ACC112 (cell line): ENCODE results near the gene FGD5.

Source experiments
- H2AFZ ChIP-seq: fragments of 200-600 bp; sonication (generic); one replicate; pipeline ENCODE4 v1.6.0; 2017; ENCODE audit warnings: antibody characterized with exemption, low read length; ENCODE audit not compliant: unreplicated experiment
- H3K27ac ChIP-seq: fragments of 200-600 bp; sonication (generic); 2 replicates; pipeline ENCODE4 v1.5.1; 2014; ENCODE audit warnings: low read depth, mild to moderate bottlenecking, antibody characterized with exemption, low read length, moderate library complexity
- H3K27me3 ChIP-seq: fragments of 200-600 bp; sonication (generic); 2 replicates; pipeline ENCODE4 v1.6.1; 2014; ENCODE audit warnings: mild to moderate bottlenecking, antibody characterized with exemption, low read length, moderate library complexity, mixed read lengths; ENCODE audit not compliant: insufficient read depth
- H3K36me3 ChIP-seq: fragments of 200-600 bp; sonication (generic); 2 replicates; pipeline ENCODE4 v1.6.1; 2016; ENCODE audit warnings: mild to moderate bottlenecking, antibody characterized with exemption, low read length, moderate library complexity, mixed read lengths; ENCODE audit not compliant: insufficient read depth
- H3K4me1 ChIP-seq: fragments of 200-600 bp; sonication (generic); one replicate; pipeline ENCODE4 v1.6.1; 2016; ENCODE audit warnings: low read length, mixed read lengths; ENCODE audit not compliant: insufficient read depth, unreplicated experiment, control insufficient read depth
- H3K4me3 ChIP-seq: fragments of 200-600 bp; sonication (generic); 2 replicates; pipeline ENCODE4 v1.5.1; 2014; ENCODE audit warnings: mild to moderate bottlenecking, low read depth, low read length
- H3K79me2 ChIP-seq: fragments of 200-600 bp; sonication (generic); one replicate; pipeline ENCODE4 v1.6.0; 2016; ENCODE audit warnings: low read length; ENCODE audit not compliant: control insufficient read depth, unreplicated experiment, insufficient read depth

The FGD5 gene, protein sequence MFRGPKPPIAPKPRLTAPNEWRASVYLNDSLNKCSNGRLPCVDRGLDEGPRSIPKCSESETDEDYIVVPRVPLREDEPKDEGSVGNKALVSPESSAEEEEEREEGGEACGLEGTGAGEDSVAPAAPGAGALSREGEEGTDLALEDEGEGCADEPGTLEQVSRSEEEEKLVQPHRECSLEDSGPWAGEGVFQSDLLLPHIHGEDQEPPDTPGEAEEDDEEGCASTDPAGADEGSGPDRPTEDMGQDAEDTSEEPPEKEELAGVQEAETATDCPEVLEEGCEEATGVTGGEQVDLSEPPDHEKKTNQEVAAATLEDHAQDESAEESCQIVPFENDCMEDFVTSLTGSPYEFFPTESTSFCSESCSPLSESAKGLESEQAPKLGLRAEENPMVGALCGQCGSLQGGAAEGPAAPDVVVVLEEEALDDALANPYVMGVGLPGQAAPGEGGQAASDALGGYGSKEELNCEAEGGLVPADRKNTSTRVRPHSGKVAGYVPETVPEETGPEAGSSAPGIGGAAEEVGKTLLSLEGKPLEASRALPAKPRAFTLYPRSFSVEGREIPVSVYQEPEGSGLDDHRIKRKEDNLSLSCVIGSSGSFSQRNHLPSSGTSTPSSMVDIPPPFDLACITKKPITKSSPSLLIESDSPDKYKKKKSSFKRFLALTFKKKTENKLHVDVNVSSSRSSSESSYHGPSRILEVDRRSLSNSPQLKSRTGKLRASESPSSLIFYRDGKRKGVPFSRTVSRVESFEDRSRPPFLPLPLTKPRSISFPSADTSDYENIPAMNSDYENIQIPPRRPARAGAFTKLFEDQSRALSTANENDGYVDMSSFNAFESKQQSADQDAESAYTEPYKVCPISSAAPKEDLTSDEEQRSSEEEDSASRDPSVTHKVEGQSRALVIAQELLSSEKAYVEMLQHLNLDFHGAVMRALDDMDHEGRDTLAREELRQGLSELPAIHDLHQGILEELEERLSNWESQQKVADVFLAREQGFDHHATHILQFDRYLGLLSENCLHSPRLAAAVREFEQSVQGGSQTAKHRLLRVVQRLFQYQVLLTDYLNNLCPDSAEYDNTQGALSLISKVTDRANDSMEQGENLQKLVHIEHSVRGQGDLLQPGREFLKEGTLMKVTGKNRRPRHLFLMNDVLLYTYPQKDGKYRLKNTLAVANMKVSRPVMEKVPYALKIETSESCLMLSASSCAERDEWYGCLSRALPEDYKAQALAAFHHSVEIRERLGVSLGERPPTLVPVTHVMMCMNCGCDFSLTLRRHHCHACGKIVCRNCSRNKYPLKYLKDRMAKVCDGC (N-terminal part only)

GRCh38 chr3:14818804-14819500 is at the start of gene FGD5:
TSS of gene FGD5 (plus strand) at chr3:14818962. CDS start at chr3:14819072, 110 bp downstream.
- Histone ChIP-seq H3K4me3 (no peak within 1 kb of the TSS), H3K27me3 (peaks cover 62% of the 10 kb centered on the region), H3K27ac (no peak within 1 kb of the TSS), H3K4me1 (no peaks in the 10 kb centered on the region), H3K36me3 (no peaks in the 10 kb centered on the region), H3K79me2 (no peaks in the 10 kb centered on the region), H2AFZ (no peak within 1 kb of the TSS)

GRCh38 chr3:14769544-14770325 is 49.0 kb upstream of the FGD5 start:
- Histone ChIP-seq H3K4me3 (no peak overlapping the region), H3K27ac (no peak overlapping the region), H2AFZ (no peak overlapping the region), H3K27me3 (no peaks in the 10 kb centered on the region; the same call in 1 of the 2 replicates), H3K4me1 (no peaks in the 10 kb centered on the region), H3K36me3 (no peaks in the 10 kb centered on the region), H3K79me2 (no peaks in the 10 kb centered on the region)

GRCh38 chr3:14770591-14770990 is 48.2 kb upstream of the FGD5 start:
- Histone ChIP-seq H3K4me1 (no peaks in the 10 kb centered on the region), H2AFZ (no peak overlapping the region), H3K79me2 (no peaks in the 10 kb centered on the region), H3K27me3 (peaks cover under 1% of the 10 kb centered on the region; the same call in 1 of the 2 replicates), H3K4me3 (no peak overlapping the region), H3K27ac (no peak overlapping the region), H3K36me3 (no peaks in the 10 kb centered on the region)

GRCh38 chr3:14771593-14772497 is 46.9 kb upstream of the FGD5 start:
- Histone ChIP-seq H3K79me2 (no peaks in the 10 kb centered on the region), H3K36me3 (no peaks in the 10 kb centered on the region), H2AFZ (no peak overlapping the region), H3K27me3 (peaks cover 13% of the 10 kb centered on the region; the same call in 1 of the 2 replicates), H3K4me1 (no peaks in the 10 kb centered on the region), H3K4me3 (no peak overlapping the region), H3K27ac (no peak overlapping the region)

DNA sequence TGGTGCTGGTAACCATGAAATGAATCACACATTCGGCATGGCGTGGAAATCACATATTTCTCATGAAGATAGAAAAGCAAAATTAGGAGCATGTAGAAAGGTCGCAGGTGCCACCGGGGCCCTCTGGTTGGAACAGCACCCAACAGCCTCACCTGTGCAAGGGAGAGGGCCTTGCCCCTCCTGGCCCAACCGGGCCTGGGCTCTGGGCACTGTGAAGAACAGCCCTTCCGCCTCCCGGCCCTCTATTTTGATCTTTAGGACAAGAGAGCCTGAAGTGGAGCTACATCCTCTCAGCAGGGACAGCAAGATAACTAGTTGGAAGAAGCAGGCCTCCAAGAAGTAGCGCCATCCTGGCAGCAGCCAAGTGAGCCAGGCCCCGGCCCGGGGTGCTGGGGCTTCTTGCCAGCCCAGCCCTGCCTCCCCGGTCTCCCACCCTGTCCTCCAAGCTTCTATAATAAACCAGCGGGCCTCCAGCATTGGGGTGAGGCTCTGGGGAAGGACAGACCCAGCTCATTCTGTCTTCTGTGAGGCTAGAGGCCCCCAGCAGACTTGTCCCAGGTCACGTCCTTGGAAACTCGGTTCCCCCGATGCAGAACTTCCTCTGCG is 46.1 kb upstream of the FGD5 start:
- Histone ChIP-seq H2AFZ (no peak overlapping the region), H3K36me3 (no peaks in the 10 kb centered on the region), H3K27ac (no peak overlapping the region), H3K27me3 (peaks cover 19% of the 10 kb centered on the region; the same call in 1 of the 2 replicates), H3K4me1 (no peaks in the 10 kb centered on the region), H3K79me2 (no peaks in the 10 kb centered on the region), H3K4me3 (no peak overlapping the region)

GRCh38 chr3:14773281-14773680 is 45.5 kb upstream of the FGD5 start:
- no peak overlapping the region for H2AFZ ChIP-seq
- H3K79me2 ChIP-seq, result no peaks in the 10 kb centered on the region
- peaks cover 19% of the 10 kb centered on the region; the same call in 1 of the 2 replicates for H3K27me3 ChIP-seq
- H3K4me3 ChIP-seq, result no peak overlapping the region
- H3K36me3 ChIP-seq, result no peaks in the 10 kb centered on the region
- H3K27ac ChIP-seq, result no peak overlapping the region
- no peaks in the 10 kb centered on the region for H3K4me1 ChIP-seq

GRCh38 chr3:14773691-14774128 is 45.1 kb upstream of the FGD5 start:
- Histone ChIP-seq H3K4me3 (no peak overlapping the region), H3K79me2 (no peaks in the 10 kb centered on the region), H3K27ac (no peak overlapping the region), H3K27me3 (peaks cover 19% of the 10 kb centered on the region; the same call in 1 of the 2 replicates), H3K36me3 (no peaks in the 10 kb centered on the region), H3K4me1 (no peaks in the 10 kb centered on the region), H2AFZ (no peak overlapping the region)

GRCh38 chr3:14774431-14774830 is 44.3 kb upstream of the FGD5 start:
- Histone ChIP-seq H3K27me3 (peaks cover 19% of the 10 kb centered on the region; the same call in 1 of the 2 replicates), H3K4me1 (no peaks in the 10 kb centered on the region), H3K27ac (no peak overlapping the region), H3K79me2 (no peaks in the 10 kb centered on the region), H2AFZ (no peak overlapping the region), H3K36me3 (no peaks in the 10 kb centered on the region), H3K4me3 (no peak overlapping the region)
